HG03025 (cell line): ENCODE measurements around the gene AVEN.
"Not testable (repeated sequence)": the region's sequence is repeated elsewhere in the genome, so short reads cannot be mapped to it uniquely, and the experiment has no call there.

Experiments used
- ATAC-seq: cut with Tn5 transposase; IDR thresholded peaks from one replicate; pipeline ENCODE4 v1.9.1; 2021; ENCODE audit warnings: mild to moderate bottlenecking, moderate library complexity; ENCODE audit not compliant: unreplicated experiment, low FRiP score

The AVEN gene

GRCh38 chr15:34043813-34044212, 4.8 kb upstream of the AVEN start:
- no peak for ATAC-seq

GRCh38 chr15:34043391-34043790, 4.4 kb upstream of the AVEN start:
- no peak for ATAC-seq

- peak; percentile 26 for ATAC-seq
These were observed 748 bp upstream of the AVEN start for GRCh38 chr15:34039790-34040113.

GRCh38 chr15:34038023-34038870, 757 bp downstream of the AVEN start:
- peak; percentile 63 for ATAC-seq

- no peak for ATAC-seq
These were observed 6.8 kb downstream of the AVEN start for GRCh38 chr15:34031987-34032760.

- ATAC-seq, result no peak
These were observed 11.4 kb downstream of the AVEN start for GRCh38 chr15:34027606-34028005.

GRCh38 chr15:34025252-34025651, 13.8 kb downstream of the AVEN start:
- ATAC-seq, result no peak

- ATAC-seq, result no peak
These were observed 15.1 kb downstream of the AVEN start for GRCh38 chr15:34023907-34024306.

GRCh38 chr15:34019369-34019990, 19.5 kb downstream of the AVEN start:
- no peak for ATAC-seq

- ATAC-seq, result not testable (repeated sequence)
These were observed 20.3 kb downstream of the AVEN start for GRCh38 chr15:34018738-34019137.

GRCh38 chr15:34018021-34018645, 20.9 kb downstream of the AVEN start:
- ATAC-seq, result no peak

- ATAC-seq, result no peak
These were observed 24.4 kb downstream of the AVEN start for GRCh38 chr15:34014556-34014955.

GRCh38 chr15:34013746-34014145, 25.3 kb downstream of the AVEN start:
- no peak for ATAC-seq

GRCh38 chr15:34012461-34013028, 26.5 kb downstream of the AVEN start:
- no peak for ATAC-seq

- ATAC-seq, result no peak
These were observed 27.5 kb downstream of the AVEN start for GRCh38 chr15:34011481-34011880.

- no peak for ATAC-seq
These were observed 28.1 kb downstream of the AVEN start for GRCh38 chr15:34010921-34011320.

GRCh38 chr15:34009656-34010055, 29.3 kb downstream of the AVEN start:
- no peak for ATAC-seq

GRCh38 chr15:34006381-34006780, 32.6 kb downstream of the AVEN start:
- no peak for ATAC-seq

GRCh38 chr15:34001536-34001935, 37.5 kb downstream of the AVEN start:
- ATAC-seq, result no peak

- not testable (repeated sequence) for ATAC-seq
These were observed 43.3 kb downstream of the AVEN start for GRCh38 chr15:33995666-33996065.
